Measurements from ENCODE around the gene ZBTB42.

Gene ZBTB42

DNA sequence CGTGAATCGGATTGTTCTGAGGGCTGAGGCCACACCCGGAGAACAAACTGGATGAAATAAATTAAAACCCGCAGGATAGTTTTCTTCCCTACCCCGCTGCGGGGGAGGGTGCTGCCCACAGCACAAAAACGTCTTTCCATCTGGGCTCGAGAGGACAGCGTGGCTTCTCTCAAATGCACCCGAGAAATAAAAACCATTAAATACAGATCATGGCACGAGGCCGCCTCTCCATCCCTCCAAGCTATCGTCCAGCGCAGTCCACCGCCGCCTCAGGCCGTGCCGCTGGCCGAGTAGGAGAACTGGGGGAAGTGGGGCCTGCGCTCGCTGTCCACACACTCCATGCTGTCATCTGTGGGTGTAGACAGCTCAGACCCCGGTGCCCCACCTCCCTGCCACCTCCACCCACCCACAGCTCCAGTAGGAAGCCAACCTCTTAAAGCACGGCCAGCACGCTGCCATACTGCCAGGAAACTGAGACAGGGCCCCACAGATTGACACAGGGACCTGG lies 30.8 kb upstream of the ZBTB42 start:
- FAIRE-seq = no peak

DNA sequence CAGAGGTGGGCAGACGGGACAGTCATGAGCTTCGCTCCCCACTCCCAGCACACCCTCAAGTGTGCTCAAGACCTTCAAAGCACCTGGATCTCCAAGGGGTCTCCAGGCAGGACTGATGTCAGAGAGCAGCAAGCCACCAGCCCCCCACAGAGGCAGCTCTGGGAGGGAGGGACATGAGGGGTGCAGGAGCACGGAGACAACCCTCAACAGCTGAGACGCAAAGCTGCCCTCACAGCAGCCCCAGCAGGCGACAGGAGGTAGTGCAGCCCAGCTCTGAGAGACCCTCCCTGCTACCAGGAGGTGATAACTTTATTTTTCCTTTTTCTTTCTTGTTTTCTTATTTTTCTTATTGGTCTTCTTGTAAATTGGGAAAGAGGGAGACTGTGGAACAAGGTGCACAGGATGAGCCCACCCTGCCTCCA lies 30.0 kb upstream of the ZBTB42 start:
- FAIRE-seq = no peak

DNA sequence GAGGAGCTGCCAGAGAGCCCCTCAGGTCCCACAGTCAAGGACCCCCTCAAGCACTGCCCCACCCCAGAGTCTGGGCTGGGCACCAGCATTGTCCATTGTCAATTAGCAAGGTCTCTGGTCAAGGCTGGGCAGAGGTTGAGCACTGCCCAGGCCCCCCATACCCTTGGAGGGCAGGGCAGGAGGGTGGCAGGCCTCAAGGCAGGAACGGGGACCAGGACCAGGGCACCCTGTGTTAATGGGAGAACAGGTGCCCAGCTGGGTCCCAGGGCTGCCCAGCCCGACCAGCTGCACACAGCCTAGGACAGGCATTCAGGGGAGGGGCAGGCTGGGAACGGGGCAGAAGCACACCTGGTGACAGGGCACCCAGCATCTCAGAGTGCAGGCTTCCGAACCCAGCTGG lies 29.5 kb upstream of the ZBTB42 start:
- no peak for FAIRE-seq

DNA sequence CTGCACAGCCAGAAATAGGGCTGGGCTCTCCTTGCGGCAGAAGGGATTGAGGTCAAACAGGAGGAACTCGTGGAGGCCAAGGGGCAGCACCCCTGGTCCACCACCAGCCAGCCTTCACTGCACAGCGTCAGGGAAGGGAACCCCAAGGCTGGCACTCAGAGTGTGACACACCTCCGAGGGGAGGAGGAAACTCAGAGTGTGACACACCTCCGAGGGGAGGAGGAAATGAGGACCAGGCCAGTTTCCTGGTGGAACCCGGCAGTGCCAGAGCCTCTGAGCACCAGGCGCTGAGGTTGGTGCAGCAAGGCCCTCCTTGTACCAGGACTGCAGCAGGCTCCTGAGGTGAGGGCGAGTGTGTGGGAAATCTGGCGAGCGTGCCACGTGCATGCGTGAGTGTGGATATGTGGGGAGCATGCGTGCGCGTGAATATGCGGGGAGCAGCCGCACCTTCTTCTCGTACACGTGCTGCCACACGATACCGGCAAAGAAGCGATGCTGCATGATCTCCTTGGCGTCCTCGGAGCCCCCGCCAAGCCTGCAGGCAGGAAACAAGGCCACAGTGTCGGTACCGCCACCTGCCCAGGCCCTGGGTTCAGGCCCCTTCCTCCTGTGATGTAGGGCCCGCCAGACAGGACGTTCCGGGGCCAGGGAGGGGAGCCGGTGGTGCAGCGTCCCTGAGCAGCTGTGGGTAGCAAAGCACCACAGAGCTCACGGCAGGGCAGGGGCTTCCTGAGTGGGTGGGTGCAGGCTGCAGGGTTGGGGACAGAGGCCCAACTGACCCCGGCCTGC lies 28.8 kb upstream of the ZBTB42 start:
- no peak for FAIRE-seq

DNA sequence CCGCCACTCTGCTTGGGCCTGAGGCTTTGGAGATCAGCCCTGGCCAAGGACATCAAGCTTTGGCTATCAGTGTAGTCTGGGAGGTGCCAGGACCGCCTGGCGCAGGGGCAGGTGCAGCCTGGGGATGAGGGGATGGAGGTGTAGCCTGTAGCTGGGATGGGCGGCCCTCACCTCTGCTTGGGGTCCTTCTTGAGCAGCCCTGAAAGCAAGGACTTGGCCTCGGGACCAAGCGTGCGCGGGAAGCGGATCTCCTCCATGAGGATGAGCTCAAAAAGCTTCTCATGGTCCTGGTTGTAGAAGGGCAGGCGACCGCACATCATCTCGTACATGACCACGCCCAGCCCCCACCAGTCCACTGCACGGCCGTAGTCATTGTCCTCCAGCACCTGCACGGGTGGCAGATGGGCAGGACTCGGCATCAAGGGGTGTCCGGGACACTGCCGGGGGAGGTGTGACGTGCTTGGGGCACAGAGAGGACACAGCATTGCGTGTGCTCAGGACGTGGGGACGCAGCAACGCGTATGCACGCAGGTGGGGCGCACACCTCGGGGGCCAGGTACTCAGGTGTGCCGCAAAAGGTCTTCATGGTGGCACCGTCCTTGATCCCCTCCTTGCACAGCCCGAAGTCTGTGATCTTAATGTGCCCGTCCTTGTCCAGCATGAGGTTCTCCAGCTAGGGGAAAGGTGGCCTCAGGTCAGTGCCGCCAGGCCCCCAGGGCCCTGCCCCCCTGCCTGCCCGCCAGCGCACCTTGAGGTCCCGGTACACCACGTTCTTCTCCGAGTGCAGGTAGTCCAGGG lies 28.0 kb upstream of the ZBTB42 start:
- no peak for FAIRE-seq

DNA sequence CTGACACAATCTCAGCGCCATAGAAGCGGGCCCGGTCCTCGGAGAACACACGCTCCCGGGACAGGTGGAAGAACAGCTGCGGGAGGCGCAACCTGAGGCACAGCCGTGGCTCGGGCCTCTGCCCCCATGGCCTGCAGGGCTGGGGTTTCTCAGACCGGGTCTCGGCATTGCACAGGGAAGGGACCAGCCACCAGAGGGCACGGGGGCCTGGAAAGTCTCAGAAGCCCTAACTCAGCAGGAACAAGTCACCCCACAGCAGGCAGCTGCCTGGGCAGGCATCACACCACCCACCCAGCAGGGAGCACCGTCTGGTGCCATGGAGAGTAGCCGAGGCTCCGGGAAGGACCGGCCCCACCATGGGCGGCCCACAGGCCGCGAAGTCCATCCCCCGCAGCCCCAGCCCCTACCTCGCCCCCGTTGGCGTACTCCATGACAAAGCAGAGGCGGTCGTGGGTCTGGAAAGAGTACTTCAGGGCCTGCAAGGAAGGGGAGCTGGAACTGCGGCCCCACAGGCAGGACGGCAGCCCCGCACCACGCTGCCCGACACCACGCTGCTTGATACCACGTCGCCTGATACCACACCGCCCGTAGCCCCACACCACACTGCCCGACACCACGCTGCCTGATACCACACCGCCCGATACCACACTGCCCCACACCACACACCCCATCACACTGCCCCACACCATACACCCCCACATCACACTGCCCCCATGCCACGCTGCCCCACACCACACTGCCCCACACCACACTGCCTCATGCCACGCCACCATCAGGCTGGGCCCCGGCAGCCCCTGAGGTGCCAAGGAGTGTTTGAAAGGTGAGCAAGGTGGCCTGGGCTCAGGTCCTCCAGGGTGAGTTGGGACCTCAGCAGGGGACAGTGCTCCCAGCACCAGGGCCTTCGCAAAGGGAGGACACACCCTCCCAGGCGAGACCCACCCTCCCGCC lies 27.1 kb upstream of the ZBTB42 start:
- no peak for FAIRE-seq

DNA sequence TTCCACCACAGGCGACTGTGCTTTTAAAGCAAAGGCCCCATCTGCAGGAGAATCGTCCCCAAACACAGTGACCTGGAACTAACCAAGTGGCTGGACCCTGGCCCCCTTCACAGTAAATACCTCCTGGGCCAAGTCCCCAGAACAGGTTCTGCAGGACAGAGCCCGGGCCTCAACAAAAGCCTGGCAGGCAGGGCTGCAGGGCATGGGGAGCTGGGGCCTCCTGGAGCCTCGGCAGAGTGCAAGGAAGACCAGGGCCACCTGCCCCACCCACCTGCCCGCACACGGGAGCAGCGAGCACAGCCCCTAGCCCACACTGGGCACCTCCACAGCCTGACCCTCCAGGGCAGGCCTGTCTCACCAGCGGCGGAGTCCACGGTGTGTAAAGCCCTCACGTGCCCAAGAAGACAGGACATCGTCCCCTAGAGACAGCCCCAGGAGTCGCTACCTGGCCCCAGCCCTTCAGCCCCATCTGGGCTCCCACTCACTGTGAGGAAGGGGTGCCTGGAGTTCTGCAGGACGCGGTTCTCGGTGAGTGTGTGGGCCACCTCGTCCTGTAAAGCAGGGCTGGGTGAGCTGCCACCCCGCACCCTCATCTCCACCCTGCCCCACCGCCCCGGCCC lies 26.3 kb upstream of the ZBTB42 start:
- FAIRE-seq = no peak

DNA sequence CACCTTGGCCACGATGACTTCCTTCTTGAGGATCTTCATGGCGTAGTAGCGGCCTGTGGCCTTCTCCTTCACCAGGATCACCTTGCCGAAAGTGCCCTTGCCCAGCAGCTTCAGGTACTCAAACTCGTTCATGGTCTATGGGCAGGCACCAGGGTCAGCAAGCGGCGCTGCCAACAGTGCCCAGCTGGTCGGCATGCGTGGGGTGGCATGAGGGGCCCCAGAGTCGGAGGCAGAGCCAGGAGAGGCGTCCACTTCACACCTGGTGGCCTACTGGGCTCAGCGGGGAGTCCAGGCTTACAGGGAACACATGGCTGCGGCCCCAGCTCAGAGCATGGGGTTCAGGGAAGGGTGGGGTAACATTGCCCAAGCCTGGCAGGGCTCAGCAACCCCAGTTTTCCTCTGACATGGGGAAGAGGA lies 25.8 kb upstream of the ZBTB42 start:
- FAIRE-seq = no peak

DNA sequence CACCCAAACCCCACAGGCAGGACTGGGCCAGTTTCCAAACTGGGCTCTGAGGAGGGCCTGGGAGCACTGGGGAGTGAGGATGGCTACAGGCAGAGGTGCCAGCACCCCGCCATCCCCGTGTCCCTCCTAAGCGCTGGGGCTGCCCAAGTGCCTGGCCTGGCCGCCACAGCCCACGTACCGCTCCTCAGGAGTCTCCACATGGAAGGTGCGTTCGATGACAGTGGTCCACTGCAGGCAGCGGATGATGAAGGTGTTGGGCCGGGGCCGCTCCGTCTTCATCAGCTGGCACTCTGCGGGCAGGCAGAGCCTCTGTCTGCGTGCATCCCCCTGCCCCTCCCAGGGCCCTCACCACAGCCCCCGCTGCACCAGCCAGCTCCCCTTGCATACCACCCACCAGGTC lies 24.4 kb upstream of the ZBTB42 start:
- no peak for FAIRE-seq

DNA sequence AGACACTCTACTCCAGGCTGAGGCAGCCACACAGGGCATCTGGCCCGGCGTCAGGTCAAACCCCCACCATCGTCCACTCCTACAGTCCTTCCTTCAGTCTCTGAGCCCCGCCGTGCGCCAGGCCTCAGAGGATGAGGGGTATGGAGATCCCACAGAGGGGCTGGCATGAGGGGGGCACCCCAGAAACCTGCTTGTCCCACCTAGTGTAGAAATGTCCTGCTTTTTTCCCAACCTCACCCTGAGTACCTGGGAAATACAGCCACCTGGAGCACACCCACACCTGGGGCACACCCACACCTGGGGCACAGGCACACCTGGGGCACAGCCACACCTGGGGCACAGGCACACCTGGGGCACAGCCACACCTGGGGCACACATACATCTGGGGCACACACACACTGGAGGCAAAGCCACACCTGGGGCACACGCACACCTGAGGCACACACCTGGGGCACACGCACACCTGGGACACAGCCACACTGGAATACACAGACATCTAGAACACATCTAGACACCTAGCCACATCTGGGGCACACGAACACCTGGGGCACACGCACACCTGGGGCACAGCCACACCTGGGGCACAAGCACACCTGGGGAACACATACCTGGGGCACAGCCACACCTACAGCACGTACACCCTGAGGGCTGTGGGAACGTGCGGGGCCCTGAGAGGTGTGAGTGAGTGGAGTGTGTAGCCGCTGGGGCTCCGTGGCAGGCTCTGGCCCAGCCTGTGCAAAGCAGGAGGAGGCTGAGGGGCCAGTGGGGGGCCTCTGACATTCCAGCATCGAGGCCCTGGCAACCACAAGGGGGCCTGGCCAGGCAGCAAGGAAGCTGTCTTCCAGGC lies 23.7 kb upstream of the ZBTB42 start:
- no peak for FAIRE-seq

DNA sequence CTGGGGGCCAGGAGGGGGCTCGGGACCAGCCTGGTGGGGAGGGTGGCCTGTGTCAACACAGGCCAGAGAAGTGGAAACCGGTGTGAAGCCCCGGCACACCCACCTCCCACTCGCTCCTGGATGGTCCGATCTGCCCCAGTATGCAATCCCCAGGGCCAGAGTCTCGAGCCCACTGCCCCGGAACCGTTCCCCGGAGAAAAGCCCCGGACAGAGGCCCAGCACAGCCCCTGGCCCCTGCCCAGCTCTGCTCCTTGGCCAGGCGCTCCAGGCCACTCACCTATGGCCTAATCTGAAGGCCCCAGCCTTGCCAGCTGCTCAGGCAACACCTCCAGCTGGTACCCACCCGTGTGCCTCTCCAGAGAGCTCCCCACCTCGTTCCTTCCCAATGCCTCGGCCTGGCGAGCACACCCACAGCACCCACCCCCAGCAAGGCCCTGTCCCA lies 23.1 kb upstream of the ZBTB42 start:
- FAIRE-seq = no peak

DNA sequence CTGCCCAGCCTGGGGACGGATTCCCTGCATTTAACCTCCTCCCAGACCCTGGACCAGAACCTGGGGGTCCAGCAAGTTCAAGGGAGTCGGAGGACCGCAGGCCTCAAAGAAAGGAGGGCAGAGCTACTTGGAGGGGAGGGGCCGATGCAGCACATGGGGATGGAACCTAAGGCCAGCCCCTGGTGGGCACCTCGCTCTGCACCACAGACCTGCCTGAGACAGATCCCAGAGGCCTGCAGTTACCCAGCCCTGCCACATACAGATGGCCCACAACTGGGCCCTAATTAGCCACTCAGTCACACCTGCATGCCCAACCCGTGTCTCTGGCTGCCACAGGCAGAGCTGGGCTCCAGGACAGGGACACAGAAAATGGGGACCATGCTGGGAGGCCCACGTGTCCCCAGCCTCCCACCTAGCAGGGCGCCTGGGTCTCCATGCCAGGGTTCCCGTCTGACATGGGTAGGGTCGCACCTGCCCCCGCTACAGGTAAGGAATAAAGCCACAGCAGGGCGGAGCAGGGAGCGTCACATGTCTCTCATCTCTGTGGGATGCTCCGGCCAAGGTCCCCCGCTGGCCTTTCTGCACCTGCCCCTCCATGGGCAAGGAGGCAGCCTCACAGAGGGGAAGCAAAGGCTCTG lies 22.1 kb upstream of the ZBTB42 start:
- no peak for FAIRE-seq

DNA sequence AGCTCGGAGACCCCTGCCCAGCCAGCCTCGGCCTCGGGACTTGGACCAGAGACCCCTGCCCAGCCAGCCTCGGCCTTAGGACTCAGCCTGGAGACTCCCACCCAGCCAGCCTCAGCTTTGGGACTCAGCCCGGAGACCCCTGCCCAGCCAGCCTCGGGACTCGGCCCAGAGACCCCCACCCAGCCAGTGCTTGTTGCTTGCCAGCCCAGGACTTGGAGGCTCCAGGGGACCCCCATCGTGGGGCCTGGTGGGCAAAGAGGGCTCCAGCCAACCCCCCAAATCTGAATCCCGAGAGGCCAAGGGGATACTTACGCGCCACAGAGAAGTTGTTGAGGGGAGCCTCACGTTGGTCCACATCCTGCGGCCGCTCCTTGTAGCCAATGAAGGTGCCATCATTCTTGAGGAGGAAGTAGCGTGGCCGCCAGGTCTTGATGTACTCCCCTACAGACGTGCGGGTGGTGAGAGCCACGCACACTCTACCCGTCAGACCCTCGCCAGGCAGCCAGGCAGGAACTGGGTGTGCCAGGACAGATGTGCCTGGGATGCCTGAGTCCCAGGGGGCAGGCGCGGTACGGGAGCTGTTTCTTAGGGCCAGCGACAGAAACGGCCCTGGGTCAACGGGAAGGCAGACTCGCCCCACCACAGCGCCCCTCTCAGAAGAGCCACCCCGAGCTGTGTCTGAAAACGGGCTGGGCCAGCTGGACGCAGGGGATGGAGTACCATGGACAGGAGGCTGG lies 21.0 kb upstream of the ZBTB42 start:
- FAIRE-seq = no peak

DNA sequence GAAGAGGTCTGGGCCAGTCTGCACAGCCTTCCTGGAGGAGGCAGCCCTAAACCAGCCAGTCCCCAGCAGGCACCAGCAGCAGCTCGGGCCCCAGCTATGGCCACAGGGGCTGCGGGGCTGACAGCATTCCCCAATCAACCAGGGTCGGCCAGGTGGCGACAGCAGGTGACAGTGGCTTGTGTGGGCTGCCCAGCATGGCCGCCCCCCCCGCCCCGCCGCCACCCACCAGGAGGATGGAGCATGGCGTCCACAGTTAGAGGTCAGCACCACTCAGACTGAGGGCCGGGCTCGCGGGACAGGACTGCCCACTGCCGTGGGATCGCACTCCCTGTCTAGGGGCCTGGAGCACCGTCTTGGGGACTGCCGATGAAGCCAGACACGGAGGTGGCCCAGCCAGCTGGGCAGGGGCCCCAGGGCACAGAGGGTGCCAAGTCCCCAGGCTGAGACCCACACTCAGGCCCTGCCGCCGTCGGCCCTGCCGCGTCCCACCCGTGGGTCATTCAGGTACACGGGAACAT lies 20.3 kb upstream of the ZBTB42 start:
- no peak for FAIRE-seq

DNA sequence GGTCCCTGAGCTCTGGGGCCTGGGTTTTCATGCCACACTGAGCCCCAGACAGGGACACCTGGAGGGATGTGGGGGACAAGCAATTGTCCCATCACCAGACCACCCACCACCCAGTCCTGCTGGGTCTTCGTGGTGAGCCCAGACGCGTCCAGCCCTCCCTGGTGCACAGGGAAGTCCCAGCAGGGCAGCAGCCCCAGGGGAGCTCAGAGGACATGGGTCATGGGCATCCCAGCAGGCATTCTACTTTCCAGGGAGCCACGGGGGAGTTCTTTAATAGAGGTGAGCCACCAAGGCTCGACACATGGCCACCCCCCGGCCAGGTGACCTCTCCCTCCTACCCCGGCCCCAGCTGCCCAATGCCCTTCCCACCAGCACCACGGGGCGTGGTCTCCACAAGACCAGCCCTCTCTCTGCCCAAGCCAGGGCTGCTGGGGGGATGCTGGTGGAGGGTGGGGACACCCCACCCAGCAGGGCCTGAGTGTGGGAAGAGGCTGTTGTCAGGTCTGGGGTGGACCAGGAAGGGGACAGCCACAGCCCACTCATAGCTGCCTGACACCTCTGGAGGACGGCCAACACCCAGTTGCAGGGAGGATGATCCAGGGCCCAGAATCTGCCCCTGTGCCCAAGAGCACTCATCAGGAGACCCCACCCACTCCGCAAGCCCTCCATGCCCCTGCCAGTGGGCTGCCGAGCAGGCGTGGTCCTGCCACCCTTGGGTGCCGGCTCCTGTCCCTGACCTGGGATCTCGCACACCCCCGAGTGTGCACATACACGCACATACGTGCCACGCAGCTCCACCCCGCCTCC lies 19.4 kb upstream of the ZBTB42 start:
- FAIRE-seq = no peak

DNA sequence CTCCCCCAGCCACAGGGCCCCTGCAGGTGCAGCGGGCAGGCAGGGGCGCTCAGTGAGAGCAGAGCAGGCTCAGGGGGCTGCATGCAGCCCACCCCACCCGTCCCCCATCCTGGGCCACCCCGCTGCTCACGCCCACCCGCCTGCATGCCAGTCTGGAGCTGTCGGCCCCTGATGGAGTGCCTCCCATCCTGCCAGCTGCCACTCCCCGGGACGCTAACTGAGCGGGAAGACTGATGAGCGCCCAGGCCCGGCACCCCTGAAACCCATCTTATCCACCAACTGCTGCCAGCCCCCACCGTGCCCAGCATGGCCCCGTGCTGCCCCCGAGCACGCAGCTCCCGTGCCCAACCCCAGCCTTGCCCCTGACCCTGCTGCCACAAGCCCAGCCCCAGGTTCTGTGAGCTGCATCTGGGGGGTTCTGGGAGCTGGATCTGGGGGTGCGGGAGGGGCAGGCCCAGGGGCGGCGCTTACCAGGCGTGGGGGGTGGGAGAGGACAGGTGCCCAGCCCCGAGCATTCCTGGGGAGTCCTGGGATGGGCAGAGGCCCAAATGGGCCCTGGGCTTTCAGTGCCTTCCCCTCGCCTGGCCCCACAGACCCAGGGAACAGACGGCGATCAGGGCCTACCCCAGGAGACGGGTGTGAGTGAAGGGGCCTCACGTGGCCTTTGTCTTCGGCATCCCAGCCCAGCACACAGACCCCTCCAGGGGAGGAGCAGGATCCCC lies 18.7 kb upstream of the ZBTB42 start:
- no peak for FAIRE-seq

DNA sequence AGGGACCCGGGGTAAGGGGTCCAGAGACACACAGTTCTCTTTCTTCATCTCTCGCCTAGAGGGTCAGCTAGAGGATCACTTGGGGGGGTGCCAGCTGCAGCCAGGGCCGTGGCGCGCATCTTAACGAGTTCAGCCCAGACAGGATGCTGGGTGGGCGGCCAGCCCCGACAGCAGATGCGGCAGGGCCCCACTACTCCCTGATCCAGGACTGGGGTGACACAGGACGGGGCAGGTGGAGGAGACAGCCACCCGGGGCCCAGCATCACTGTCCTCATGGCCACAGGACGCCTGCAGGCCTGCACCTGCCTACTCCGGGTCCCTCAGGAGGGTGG lies 18.1 kb upstream of the ZBTB42 start:
- FAIRE-seq = no peak

DNA sequence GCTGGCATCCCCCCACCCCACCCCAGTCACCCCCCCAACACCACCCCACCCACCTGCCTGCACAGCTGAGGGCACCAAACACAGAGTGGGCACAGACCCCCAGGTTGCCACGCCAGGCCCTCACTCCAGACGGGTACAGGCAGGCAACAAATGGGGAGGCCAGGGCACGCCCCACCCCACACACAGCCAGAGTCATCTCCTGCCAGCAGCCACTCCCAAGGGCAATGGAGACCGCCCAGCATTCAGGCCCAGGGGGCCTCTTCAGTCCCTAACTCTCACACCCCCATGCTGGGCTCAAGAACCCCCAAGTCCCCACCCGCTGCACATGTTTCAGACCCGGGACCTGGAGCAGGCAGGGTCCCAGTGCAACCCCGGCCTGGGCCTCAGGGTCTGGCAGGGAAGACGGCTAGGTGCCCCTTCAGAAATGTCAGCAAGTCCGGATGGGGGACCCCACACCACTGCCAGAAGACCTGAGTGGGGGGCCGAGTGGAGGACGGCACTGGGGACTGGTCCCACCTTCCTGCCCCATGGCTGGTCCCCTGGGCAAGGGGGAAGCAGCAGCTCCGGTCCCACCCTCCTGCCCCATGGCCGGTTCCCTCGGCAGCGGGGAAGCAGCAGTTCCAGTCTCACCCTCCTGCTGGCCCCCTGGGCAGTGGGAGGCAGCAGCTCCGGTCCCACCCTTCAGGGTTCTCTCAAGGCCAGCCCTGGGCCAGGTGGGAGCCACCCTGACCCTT lies 17.2 kb upstream of the ZBTB42 start:
- no peak for FAIRE-seq
